HEK293 (cell line): Measurements from ENCODE around the gene ATMIN.

Experiments
- CTCF ChIA-PET: fragments of 350-600 bp; formaldehyde crosslinking; extraction: SDS; loops from one replicate; lab custom pipeline; 2021; ENCODE audit warnings: antibody characterized with exemption; lab: Yijun Ruan, JAX
- POLR2A ChIA-PET: fragments of 300-600 bp; formaldehyde crosslinking; extraction: SDS; loops from one replicate; lab custom pipeline; 2020; ENCODE audit warnings: antibody characterized with exemption, inconsistent platforms; lab: Yijun Ruan, JAX
- H3K27ac ChIP-seq: fragments of 200-500 bp; sonication (Bioruptor generic); 2 replicates; pipeline ENCODE4 v1.5.1; 2014; ENCODE audit warnings: low read depth, low read length, control low read depth, inconsistent platforms; ENCODE audit errors: extremely low read depth
- H3K36me3 ChIP-seq, 2 experiments: fragments of 200-500 bp in 1 of 2; sonication (Bioruptor generic) in 1 of 2; 1 replicate in 1 of 2; 2 replicates in 1 of 2; pipeline ENCODE4 v1.5.1; 2014 to 2017; ENCODE audit warnings: inconsistent platforms in 2 of 2, low read length in 2 of 2; ENCODE audit not compliant: control insufficient read depth in 2 of 2, insufficient read depth in 1 of 2
- H3K4me1 ChIP-seq: fragments of 200-500 bp; sonication (Bioruptor generic); 2 replicates; pipeline ENCODE4 v1.5.1; 2014; ENCODE audit warnings: mild to moderate bottlenecking, low read length, inconsistent platforms; ENCODE audit not compliant: control insufficient read depth, insufficient read depth
- H3K4me3 ChIP-seq: 2 replicates; pipeline ENCODE4 v1.5.1; 2011; ENCODE audit warnings: low read depth, mild to moderate bottlenecking, control low read depth, low read length, moderate library complexity
- H3K9me3 ChIP-seq: fragments of 200-500 bp; sonication (Bioruptor generic); 2 replicates; pipeline ENCODE4 v1.5.1; 2014; ENCODE audit warnings: low read depth, low read length, inconsistent platforms; ENCODE audit not compliant: control insufficient read depth, insufficient read depth
- BCL11B ChIP-seq: fragments of 450-650 bp; formaldehyde crosslinking; IDR thresholded peaks from 2 replicates; pipeline ENCODE4 v1.5.1; 2016; ENCODE audit warnings: low read depth, missing biosample characterization, missing genetic modification characterization
- MYNN ChIP-seq: fragments of 450-650 bp; formaldehyde crosslinking; IDR thresholded peaks from 2 replicates; pipeline ENCODE4 v1.5.1; 2016; ENCODE audit warnings: missing biosample characterization, missing genetic modification characterization, borderline replicate concordance
- MZF1 ChIP-seq: fragments of 450-650 bp; formaldehyde crosslinking; IDR thresholded peaks from 2 replicates; pipeline ENCODE4 v1.5.1; 2017; ENCODE audit warnings: missing biosample characterization, missing genetic modification characterization, borderline replicate concordance
- WT1 ChIP-seq: fragments of 450-650 bp; formaldehyde crosslinking; IDR thresholded peaks from 2 replicates; pipeline ENCODE4 v1.5.1; 2016; ENCODE audit warnings: missing biosample characterization, missing genetic modification characterization
- ZBTB7A ChIP-seq: fragments of 450-650 bp; formaldehyde crosslinking; IDR thresholded peaks from 2 replicates; pipeline ENCODE4 v1.5.1; 2016; ENCODE audit warnings: low read depth, missing biosample characterization, missing genetic modification characterization
- ZEB2 ChIP-seq: fragments of 450-650 bp; formaldehyde crosslinking; IDR thresholded peaks from 2 replicates; pipeline ENCODE4 v1.5.1; 2016; ENCODE audit warnings: missing biosample characterization, missing genetic modification characterization
- ZNF157 ChIP-seq: fragments of 450-650 bp; formaldehyde crosslinking; IDR thresholded peaks from 2 replicates; pipeline ENCODE4 v1.5.1; 2016; ENCODE audit warnings: missing biosample characterization, missing genetic modification characterization
- ZNF174 ChIP-seq: fragments of 450-650 bp; formaldehyde crosslinking; IDR thresholded peaks from 2 replicates; pipeline ENCODE4 v1.5.0; 2017; ENCODE audit warnings: missing biosample characterization, mild to moderate bottlenecking, missing genetic modification characterization
- ZNF311 ChIP-seq: fragments of 450-650 bp; formaldehyde crosslinking; IDR thresholded peaks from 2 replicates; pipeline ENCODE4 v1.5.1; 2017; ENCODE audit warnings: missing biosample characterization, missing genetic modification characterization, borderline replicate concordance
- ZNF354C ChIP-seq: fragments of 450-650 bp; formaldehyde crosslinking; IDR thresholded peaks from 2 replicates; pipeline ENCODE4 v1.5.1; 2016; ENCODE audit warnings: missing biosample characterization, missing genetic modification characterization, low read depth, borderline replicate concordance
- ZNF366 ChIP-seq: fragments of 450-650 bp; formaldehyde crosslinking; conservative IDR thresholded peaks from 2 replicates; pipeline ENCODE4 v1.5.1; 2016; ENCODE audit warnings: missing biosample characterization, missing genetic modification characterization
- ZNF37A ChIP-seq: fragments of 450-650 bp; IDR thresholded peaks from 2 replicates; pipeline ENCODE4 v1.5.1; 2018; ENCODE audit warnings: missing biosample characterization, missing genetic modification characterization
- ZNF423 ChIP-seq: fragments of 450-650 bp; formaldehyde crosslinking; IDR thresholded peaks from 2 replicates; pipeline ENCODE4 v1.5.1; 2016; ENCODE audit warnings: missing biosample characterization, missing genetic modification characterization
- ZNF555 ChIP-seq: fragments of 450-650 bp; formaldehyde crosslinking; conservative IDR thresholded peaks from 2 replicates; pipeline ENCODE4 v1.5.1; 2017; ENCODE audit warnings: missing biosample characterization, mild to moderate bottlenecking, missing genetic modification characterization, inconsistent platforms
- ZNF791 ChIP-seq: fragments of 450-650 bp; formaldehyde crosslinking; IDR thresholded peaks from 2 replicates; pipeline ENCODE4 v1.5.1; 2016; ENCODE audit warnings: missing biosample characterization, missing genetic modification characterization
- TF ChIP-seq, protein P1 (sequence below): fragments of 450-650 bp; formaldehyde crosslinking; conservative IDR thresholded peaks from 2 replicates; pipeline ENCODE4 v1.5.1; 2016; ENCODE audit warnings: low read depth, missing biosample characterization, missing genetic modification characterization
- TF ChIP-seq, protein P2 (sequence below): fragments of 450-650 bp; formaldehyde crosslinking; IDR thresholded peaks from 2 replicates; pipeline ENCODE4 v1.5.1; 2016; ENCODE audit warnings: missing biosample characterization, missing genetic modification characterization
- TF ChIP-seq, protein P3 (sequence below): fragments of 450-650 bp; formaldehyde crosslinking; IDR thresholded peaks from 2 replicates; pipeline ENCODE4 v1.5.1; 2016; ENCODE audit warnings: missing biosample characterization, missing genetic modification characterization
- TF ChIP-seq, protein P4 (sequence below): fragments of 450-650 bp; formaldehyde crosslinking; IDR thresholded peaks from 2 replicates; pipeline ENCODE4 v1.5.1; 2016; ENCODE audit warnings: missing biosample characterization, missing genetic modification characterization

ATMIN gene

DNA sequence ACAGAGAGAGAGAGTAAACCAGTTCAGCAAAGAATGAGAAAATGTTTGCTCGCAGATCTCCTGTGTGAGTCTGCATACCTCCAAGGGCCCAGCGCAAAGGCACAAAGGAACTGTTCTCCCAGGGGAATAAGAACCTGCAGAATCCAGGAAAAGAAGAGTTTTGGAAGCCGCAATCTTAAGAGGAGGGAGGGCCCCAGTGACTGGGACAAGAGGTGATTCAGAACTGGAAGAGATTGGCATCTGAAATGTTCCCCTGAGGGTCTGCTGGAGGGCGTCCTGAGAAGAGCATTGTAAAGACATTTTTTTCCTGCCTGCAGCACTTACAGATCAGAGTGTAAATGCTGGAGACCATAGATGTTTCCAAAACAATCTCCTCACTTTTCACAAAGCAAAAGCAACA is 6.1 kb downstream of the ATMIN start (continued):
- TF ChIP-seq, protein P1, sequence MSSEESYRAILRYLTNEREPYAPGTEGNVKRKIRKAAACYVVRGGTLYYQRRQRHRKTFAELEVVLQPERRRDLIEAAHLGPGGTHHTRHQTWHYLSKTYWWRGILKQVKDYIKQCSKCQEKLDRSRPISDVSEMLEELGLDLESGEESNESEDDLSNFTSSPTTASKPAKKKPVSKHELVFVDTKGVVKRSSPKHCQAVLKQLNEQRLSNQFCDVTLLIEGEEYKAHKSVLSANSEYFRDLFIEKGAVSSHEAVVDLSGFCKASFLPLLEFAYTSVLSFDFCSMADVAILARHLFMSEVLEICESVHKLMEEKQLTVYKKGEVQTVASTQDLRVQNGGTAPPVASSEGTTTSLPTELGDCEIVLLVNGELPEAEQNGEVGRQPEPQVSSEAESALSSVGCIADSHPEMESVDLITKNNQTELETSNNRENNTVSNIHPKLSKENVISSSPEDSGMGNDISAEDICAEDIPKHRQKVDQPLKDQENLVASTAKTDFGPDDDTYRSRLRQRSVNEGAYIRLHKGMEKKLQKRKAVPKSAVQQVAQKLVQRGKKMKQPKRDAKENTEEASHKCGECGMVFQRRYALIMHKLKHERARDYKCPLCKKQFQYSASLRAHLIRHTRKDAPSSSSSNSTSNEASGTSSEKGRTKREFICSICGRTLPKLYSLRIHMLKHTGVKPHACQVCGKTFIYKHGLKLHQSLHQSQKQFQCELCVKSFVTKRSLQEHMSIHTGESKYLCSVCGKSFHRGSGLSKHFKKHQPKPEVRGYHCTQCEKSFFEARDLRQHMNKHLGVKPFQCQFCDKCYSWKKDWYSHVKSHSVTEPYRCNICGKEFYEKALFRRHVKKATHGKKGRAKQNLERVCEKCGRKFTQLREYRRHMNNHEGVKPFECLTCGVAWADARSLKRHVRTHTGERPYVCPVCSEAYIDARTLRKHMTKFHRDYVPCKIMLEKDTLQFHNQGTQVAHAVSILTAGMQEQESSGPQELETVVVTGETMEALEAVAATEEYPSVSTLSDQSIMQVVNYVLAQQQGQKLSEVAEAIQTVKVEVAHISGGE (tag by site-specific recombination), result no peak
- no peak for TF ChIP-seq ZNF311 (tag by site-specific recombination)
- no peak for TF ChIP-seq ZNF354C (tag by site-specific recombination)

DNA sequence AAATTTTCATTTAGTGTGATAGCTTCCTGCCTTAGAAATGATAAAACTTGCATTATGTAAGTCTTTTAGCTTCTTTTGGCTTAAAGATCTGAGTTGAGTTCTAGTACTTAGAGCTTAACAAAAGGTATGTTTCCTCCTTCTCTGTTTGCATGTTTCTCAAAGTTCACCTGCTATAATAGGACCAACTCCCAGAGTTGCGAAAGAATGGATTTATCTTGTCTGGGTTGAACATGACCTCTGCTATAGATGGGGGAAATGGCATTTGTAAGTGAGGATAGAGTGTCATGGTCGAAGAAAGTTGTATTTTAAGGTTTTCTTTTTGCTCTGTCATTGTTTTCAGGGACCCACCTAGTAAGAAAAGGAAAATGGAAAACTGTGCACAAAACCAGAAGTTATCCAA is 7.2 kb downstream of the ATMIN start:
- TF ChIP-seq MZF1 (no peak), BCL11B (tag by site-specific recombination) (no peak), ZNF37A (tag by site-specific recombination) (no peak), ZEB2 (tag by site-specific recombination) (no peak), MYNN (no peak), WT1 (no peak), ZNF555 (tag by site-specific recombination) (no peak), ZNF157 (tag by site-specific recombination) (no peak), ZNF366 (tag by site-specific recombination) (no peak), ZNF174 (tag by site-specific recombination) (no peak), ZBTB7A (tag by site-specific recombination) (no peak), ZNF423 (tag by site-specific recombination) (no peak), ZNF791 (tag by site-specific recombination) (no peak), ZNF311 (tag by site-specific recombination) (no peak)
- TF ChIP-seq, protein P2, sequence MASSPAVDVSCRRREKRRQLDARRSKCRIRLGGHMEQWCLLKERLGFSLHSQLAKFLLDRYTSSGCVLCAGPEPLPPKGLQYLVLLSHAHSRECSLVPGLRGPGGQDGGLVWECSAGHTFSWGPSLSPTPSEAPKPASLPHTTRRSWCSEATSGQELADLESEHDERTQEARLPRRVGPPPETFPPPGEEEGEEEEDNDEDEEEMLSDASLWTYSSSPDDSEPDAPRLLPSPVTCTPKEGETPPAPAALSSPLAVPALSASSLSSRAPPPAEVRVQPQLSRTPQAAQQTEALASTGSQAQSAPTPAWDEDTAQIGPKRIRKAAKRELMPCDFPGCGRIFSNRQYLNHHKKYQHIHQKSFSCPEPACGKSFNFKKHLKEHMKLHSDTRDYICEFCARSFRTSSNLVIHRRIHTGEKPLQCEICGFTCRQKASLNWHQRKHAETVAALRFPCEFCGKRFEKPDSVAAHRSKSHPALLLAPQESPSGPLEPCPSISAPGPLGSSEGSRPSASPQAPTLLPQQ (tag by site-specific recombination), result no peak
- TF ChIP-seq, protein P3, sequence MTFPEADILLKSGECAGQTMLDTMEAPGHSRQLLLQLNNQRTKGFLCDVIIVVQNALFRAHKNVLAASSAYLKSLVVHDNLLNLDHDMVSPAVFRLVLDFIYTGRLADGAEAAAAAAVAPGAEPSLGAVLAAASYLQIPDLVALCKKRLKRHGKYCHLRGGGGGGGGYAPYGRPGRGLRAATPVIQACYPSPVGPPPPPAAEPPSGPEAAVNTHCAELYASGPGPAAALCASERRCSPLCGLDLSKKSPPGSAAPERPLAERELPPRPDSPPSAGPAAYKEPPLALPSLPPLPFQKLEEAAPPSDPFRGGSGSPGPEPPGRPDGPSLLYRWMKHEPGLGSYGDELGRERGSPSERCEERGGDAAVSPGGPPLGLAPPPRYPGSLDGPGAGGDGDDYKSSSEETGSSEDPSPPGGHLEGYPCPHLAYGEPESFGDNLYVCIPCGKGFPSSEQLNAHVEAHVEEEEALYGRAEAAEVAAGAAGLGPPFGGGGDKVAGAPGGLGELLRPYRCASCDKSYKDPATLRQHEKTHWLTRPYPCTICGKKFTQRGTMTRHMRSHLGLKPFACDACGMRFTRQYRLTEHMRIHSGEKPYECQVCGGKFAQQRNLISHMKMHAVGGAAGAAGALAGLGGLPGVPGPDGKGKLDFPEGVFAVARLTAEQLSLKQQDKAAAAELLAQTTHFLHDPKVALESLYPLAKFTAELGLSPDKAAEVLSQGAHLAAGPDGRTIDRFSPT, result no peak
- TF ChIP-seq, protein P4, sequence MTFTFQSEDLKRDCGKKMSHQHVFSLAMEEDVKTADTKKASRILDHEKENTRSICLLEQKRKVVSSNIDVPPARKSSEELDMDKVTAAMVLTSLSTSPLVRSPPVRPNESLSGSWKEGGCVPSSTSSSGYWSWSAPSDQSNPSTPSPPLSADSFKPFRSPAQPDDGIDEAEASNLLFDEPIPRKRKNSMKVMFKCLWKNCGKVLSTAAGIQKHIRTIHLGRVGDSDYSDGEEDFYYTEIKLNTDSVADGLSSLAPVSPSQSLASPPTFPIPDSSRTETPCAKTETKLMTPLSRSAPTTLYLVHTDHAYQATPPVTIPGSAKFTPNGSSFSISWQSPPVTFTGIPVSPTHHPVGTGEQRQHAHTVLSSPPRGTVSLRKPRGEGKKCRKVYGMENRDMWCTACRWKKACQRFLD (tag by site-specific recombination), result no peak
- POLR2A ChIA-PET, result no interaction called here
- CTCF ChIA-PET, result no interaction called here
- Histone ChIP-seq H3K4me1 (no peaks in the 10 kb centered on the region), H3K9me3 (no peaks in the 10 kb centered on the region), H3K4me3 (no peak overlapping the region), H3K27ac (no peak overlapping the region), H3K36me3 (peaks cover 8 to 78% of the 10 kb centered on the region in 2 experiments)
